HG03378 (cell line): ENCODE data around the gene XXYLT1.
"Not testable (repeated sequence)": the region's sequence is repeated elsewhere in the genome, so short reads cannot be mapped to it uniquely, and the experiment has no call there.

ENCODE experiments used
- ATAC-seq: cut with Tn5 transposase; IDR thresholded peaks from one replicate; pipeline ENCODE4 v1.9.1; 2021; ENCODE audit warnings: mild to moderate bottlenecking, moderate library complexity; ENCODE audit not compliant: unreplicated experiment

XXYLT1 gene

GRCh38 chr3:195102609-195103467 lies 168.1 kb downstream of the XXYLT1 start:
- ATAC-seq: no peak

GRCh38 chr3:195101927-195102608 lies 168.9 kb downstream of the XXYLT1 start:
- no peak for ATAC-seq

GRCh38 chr3:195101001-195101583 lies 169.9 kb downstream of the XXYLT1 start:
- peak; percentile 42 for ATAC-seq

- no peak for ATAC-seq
These were observed 170.8 kb downstream of the XXYLT1 start for GRCh38 chr3:195099951-195100785.

- ATAC-seq: no peak
These were observed 172.0 kb downstream of the XXYLT1 start for GRCh38 chr3:195098741-195099525.

DNA sequence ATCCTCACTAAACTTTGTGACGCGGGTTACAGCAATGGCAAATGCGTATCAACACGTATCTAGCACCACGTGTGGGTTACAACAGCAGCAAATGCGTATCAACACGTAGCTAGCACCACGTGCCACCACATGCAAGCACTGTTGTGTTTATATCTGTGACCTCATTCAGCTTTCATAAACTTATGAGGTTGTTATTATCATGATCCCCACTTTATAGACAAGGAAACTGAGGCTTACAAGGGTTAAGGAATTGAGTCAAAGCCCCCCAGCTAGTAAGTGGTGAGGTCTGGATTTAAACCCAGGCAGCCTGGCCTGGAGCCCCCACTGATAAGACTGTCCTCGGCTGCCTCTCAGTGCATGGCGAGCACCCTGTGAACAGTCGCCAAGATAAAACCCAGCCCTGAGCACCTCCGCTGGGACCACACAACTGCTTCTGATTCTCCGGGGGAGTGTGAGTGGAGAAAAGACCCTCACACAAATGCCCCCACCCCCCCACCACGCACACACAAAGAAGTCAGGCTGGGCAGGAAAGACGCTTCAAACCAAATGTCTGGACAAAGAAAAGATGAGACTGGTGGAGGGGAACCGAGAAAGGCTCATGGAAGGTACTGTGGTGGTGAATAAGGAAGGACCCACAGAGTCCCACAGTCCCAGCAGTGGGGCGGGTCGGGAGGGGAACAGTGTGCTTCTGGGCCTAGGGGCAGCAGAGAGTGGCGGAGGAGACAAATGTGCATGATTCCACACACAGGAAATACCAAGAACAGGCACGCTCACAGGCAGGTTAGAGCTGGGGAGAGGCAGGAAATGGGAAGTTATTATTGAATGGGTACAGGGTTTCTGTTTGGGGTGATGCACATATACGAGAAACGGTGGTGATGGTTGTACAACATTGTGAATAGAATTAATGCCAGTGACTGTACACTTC lies 173.4 kb downstream of the XXYLT1 start:
- ATAC-seq: no peak

DNA sequence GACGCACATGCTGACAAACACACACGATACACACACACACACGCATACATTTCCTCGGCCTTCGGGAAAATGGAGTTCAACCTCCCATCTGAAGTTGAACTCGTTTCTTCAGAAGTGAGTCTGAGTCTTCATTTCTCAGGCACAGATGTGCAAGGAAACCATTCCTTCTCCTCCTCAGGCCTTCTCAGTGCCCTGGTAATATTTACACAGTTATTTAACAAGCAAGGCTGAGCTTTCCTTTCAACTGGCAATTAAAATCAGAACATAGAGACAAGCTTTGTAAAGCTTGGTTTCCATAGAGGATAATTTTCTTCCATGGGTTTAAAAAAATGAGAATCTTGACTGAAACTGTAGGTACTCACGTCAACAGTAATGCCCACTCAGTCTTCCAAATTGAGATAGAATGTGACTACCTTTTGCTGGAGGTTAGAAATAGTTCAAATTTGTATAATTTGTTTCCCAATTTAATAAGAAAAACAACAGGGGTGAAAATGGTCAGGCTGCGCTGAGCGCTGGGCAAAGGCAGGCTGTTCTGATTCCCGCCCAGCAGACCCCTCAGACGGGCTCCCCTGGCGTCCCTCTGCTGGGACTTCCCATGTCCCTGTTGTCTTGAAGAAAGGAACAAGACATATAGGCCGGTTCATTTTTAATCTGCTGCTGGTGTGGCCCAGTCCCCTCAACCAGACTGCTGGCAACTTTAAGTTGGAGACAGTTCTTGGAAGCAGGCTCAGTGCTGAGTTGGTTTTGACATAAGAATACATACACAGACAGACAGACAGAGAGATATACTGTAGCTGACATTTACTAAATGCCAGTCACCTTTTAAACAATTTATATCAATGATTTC lies 174.3 kb downstream of the XXYLT1 start:
- ATAC-seq: no peak

DNA sequence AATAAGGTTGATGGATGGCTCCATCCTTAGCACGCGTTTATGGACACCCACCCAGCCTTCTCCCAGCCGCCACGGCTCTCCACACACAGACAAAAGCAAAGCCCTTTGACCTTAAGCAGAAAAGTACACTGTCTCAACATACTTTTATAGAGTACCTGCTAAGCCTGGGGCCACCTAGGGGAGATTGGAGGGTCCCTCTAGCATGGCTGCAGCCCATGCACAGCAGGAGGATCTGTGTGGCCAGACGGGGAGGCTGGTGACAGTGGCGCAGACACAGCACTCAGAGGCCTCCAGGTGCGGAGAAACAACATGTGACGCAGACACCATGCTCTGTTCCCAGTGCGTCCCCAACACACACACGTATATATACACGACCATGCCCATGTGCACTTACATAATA lies 174.9 kb downstream of the XXYLT1 start:
- no peak for ATAC-seq

DNA sequence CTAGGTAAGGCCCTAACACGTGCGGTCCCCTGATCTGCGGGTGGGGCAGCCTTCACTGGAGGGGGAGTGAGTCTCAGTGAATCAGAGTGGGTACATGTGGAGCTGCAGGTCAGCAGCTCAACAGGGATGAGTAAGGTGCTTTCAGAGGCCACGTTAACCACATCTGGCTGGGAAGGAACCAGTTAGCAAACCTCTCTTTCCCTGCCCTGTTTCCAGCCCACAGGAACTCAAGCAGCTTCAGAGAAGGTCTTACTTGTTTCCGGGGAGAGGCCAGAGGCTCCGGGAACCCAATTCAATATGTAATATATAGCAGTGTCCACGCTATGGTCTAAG lies 175.3 kb downstream of the XXYLT1 start:
- ATAC-seq: no peak

GRCh38 chr3:195095035-195095703 lies 175.8 kb downstream of the XXYLT1 start:
- peak; percentile 78 for ATAC-seq

DNA sequence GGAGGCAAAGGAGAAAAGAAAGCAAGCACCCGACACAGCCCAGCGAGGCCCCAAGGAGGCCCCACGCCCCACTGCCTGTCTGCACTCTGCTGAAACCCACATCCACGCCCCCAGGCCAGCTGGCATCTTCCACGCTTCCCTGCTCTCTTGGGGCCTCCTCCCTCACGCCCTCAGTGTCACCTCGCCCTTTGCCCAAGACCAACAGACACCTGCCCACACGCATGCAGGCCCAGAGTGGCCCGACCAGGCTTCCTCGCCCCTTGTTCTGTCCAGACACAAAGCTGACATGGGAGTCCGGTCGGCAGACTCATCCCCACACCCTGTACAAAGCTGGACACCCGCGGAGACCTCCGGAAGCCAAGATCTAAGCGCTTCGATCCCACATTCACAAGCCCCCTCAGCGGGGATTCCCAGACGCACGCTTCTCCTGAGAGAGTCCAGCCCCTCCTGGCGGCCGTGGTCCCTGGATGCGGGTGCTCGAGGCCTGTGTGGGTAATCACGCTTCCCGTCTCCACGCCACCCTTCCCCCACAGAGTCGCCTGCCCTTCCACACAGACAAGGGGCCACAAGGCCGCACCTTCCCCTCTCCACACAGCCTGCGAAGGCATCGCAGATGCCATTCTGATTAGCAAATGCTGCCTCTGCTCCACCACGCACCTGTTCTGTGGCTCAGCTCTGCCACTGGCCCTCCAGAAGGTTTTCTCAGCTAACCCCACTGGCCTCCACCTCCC lies 176.6 kb downstream of the XXYLT1 start:
- ATAC-seq: peak; percentile 51

GRCh38 chr3:195093731-195094130 lies 177.2 kb downstream of the XXYLT1 start:
- ATAC-seq: no peak

- not testable (repeated sequence) for ATAC-seq
These were observed 182.9 kb downstream of the XXYLT1 start for GRCh38 chr3:195087840-195088601.

- ATAC-seq: no peak
These were observed 183.6 kb downstream of the XXYLT1 start for GRCh38 chr3:195087328-195087727.

DNA sequence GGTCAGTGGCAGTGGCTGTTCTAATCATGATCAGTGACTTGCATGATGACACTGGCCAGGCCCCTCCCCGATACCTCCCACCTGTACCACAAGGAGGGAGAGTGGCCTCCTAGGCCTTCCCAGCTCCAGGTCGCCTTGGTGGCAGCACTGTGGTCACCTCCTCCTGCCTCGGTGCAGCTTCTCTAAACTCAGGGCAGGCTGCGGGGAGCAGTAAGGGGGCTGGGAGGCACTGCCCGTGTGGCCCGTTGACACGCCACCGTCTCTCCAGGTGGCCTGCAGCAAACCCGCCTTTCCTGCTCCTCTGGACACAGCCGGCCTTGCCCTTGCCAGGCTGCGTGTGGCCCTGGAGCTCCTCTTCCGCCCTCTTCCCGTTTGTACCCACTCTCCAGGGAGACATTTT lies 184.1 kb downstream of the XXYLT1 start:
- ATAC-seq: no peak

- no peak for ATAC-seq
These were observed 184.6 kb downstream of the XXYLT1 start for GRCh38 chr3:195086341-195086740.
